HepG2 (cell line): ENCODE results near the gene NCOA4. TPM values are rescaled to one million over a fixed set of nuclear protein-coding genes. Genes with fewer than 3 reads are reported as not detected.

ENCODE experiments used
- BRD4 ChIP-seq: sonication (generic); formaldehyde crosslinking; IDR thresholded peaks from 2 replicates; pipeline ENCODE4 v1.4.0; 2020; ENCODE audit warnings: missing genetic modification reagents
- DMAP1 ChIP-seq: IDR thresholded peaks from 2 replicates; pipeline ENCODE4 v1.6.1; 2016
- GPN1 ChIP-seq: sonication (generic); formaldehyde crosslinking; IDR thresholded peaks from 2 replicates; pipeline ENCODE4 v1.5.1; 2020; ENCODE audit warnings: missing genetic modification reagents, borderline replicate concordance
- GTF2F1 ChIP-seq: fragments of 150-350 bp; IDR thresholded peaks from 2 replicates; pipeline ENCODE4 v1.6.1; 2014; ENCODE audit warnings: low read length
- HNF1B ChIP-seq: sonication (generic); formaldehyde crosslinking; IDR thresholded peaks from 2 replicates; pipeline ENCODE4 v1.5.1; 2020; ENCODE audit warnings: mild to moderate bottlenecking, moderate library complexity, missing genetic modification reagents
- HNRNPLL ChIP-seq: fragments of 200-400 bp; formaldehyde crosslinking; IDR thresholded peaks from 2 replicates; pipeline ENCODE4 v1.6.1; 2017; ENCODE audit warnings: mild to moderate bottlenecking, low read depth, low read length; ENCODE audit not compliant: poor library complexity, severe bottlenecking
- HOXD1 ChIP-seq: sonication (generic); formaldehyde crosslinking; IDR thresholded peaks from 2 replicates; pipeline ENCODE4 v1.5.0; 2020; ENCODE audit warnings: missing genetic modification reagents
- NFKBIZ ChIP-seq: IDR thresholded peaks from 2 replicates; pipeline ENCODE4 v1.6.1; 2018; ENCODE audit warnings: missing genetic modification reagents, missing compliant biosample characterization
- ZNF234 ChIP-seq: sonication (generic); formaldehyde crosslinking; conservative IDR thresholded peaks from 2 replicates; pipeline ENCODE4 v1.5.1; 2020; ENCODE audit warnings: mild to moderate bottlenecking, missing genetic modification reagents
- ZNF782 ChIP-seq: sonication (generic); formaldehyde crosslinking; IDR thresholded peaks from 2 replicates; pipeline ENCODE4 v1.4.0; 2020; ENCODE audit warnings: missing genetic modification reagents, mild to moderate bottlenecking, borderline replicate concordance
- ZNF878 ChIP-seq: sonication (generic); formaldehyde crosslinking; IDR thresholded peaks from 2 replicates; pipeline ENCODE4 v1.8.1; 2023; ENCODE audit warnings: mild to moderate bottlenecking, missing genetic modification reagents, moderate library complexity
- polyA plus RNA-seq, 8 experiments: library from polyadenylated mRNA; depleted of rRNA in 3 of 8; stranded (reverse) in 7 of 8; unstranded in 1 of 8; fragments of >200 nt; fragmentation: Illumina TruSeq in 4 of 8; extraction: Trizol in 4 of 8; gene quantifications; 2 replicates each; pipeline versions ENCODE4 v1.2.1 to v1.2.3, GENCODE V29; 2011 to 2016; ENCODE audit warnings: low read depth in 4 of 8, missing spikeins in 1 of 8, mixed read lengths in 1 of 8; ENCODE audit not compliant: insufficient read depth in 1 of 8
- total RNA-seq, 5 experiments: library from RNA; depleted of rRNA; stranded (reverse); fragments of >200 nt; fragmentation: Illumina TruSeq; extraction: Trizol; gene quantifications; 2 replicates each; pipeline ENCODE4 v1.2.3, GENCODE V29; 2016; ENCODE audit warnings: low read depth in 1 of 5
- TF ChIP-seq, protein P1 (sequence below): sonication (generic); formaldehyde crosslinking; IDR thresholded peaks from 2 replicates; pipeline ENCODE4 v1.5.1; 2020; ENCODE audit warnings: mild to moderate bottlenecking, missing genetic modification reagents, borderline replicate concordance
- TF ChIP-seq, protein P2 (sequence below): sonication (generic); formaldehyde crosslinking; IDR thresholded peaks from 2 replicates; pipeline ENCODE4 v1.8.1; 2023; ENCODE audit warnings: mild to moderate bottlenecking, inconsistent platforms, moderate library complexity, missing genetic modification reagents, borderline replicate concordance
- TF ChIP-seq, protein P3 (sequence below): sonication (generic); formaldehyde crosslinking; IDR thresholded peaks from 2 replicates; pipeline ENCODE4 v1.4.0; 2020; ENCODE audit warnings: missing genetic modification reagents
- TF ChIP-seq, protein P4 (sequence below): sonication (generic); formaldehyde crosslinking; IDR thresholded peaks from 2 replicates; pipeline ENCODE4 v1.4.0; 2020; ENCODE audit warnings: missing genetic modification reagents

NCOA4 gene
- total and polyA plus RNA-seq, 2 of the 13 experiments (the other 11 are each of a cell fraction or from before 2014, with no cell fraction given), result 306 to 400 TPM

DNA sequence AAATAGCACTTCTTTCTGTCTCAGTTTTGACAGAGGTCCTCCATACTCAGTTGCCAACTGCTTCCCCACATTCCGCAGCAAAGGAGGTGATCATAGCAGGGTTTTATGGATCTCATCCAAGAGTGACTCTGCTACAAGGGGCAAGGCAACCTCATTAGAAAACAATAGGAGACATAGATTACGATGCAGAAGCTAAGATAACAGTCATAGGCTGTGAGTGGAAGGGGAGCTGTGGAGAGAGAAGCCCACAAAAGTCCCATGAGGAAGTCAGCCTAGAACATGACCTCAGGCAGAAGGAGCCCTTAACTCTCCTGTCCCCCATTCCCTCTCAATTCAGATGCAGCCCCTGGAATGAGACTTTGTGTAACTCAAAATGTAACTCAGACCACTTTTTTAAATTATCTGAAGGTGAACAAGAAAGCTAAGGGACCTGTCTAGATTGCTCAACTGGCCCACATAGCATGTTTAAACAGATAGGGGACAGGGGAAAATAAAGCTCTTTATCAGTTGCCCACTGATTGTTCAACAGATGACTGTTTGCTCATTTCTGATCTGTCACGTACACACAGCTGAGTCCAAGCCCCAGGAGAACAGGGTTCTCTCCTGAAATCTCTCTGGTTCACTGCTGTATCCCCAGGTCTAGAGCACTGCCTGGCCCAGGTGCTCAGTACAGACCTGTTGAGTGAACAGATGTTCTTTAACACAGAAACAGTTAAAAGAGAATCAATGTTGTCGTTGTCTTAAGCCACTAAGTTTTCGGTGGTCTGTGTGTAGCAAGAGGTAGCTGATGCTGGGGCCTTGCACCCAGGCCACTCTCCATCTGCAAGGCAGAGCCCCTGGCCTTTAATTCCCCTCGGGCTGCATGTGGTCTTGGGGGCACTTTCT lies 1.5 kb upstream of the NCOA4 start (continued):
- TF ChIP-seq, protein P1, sequence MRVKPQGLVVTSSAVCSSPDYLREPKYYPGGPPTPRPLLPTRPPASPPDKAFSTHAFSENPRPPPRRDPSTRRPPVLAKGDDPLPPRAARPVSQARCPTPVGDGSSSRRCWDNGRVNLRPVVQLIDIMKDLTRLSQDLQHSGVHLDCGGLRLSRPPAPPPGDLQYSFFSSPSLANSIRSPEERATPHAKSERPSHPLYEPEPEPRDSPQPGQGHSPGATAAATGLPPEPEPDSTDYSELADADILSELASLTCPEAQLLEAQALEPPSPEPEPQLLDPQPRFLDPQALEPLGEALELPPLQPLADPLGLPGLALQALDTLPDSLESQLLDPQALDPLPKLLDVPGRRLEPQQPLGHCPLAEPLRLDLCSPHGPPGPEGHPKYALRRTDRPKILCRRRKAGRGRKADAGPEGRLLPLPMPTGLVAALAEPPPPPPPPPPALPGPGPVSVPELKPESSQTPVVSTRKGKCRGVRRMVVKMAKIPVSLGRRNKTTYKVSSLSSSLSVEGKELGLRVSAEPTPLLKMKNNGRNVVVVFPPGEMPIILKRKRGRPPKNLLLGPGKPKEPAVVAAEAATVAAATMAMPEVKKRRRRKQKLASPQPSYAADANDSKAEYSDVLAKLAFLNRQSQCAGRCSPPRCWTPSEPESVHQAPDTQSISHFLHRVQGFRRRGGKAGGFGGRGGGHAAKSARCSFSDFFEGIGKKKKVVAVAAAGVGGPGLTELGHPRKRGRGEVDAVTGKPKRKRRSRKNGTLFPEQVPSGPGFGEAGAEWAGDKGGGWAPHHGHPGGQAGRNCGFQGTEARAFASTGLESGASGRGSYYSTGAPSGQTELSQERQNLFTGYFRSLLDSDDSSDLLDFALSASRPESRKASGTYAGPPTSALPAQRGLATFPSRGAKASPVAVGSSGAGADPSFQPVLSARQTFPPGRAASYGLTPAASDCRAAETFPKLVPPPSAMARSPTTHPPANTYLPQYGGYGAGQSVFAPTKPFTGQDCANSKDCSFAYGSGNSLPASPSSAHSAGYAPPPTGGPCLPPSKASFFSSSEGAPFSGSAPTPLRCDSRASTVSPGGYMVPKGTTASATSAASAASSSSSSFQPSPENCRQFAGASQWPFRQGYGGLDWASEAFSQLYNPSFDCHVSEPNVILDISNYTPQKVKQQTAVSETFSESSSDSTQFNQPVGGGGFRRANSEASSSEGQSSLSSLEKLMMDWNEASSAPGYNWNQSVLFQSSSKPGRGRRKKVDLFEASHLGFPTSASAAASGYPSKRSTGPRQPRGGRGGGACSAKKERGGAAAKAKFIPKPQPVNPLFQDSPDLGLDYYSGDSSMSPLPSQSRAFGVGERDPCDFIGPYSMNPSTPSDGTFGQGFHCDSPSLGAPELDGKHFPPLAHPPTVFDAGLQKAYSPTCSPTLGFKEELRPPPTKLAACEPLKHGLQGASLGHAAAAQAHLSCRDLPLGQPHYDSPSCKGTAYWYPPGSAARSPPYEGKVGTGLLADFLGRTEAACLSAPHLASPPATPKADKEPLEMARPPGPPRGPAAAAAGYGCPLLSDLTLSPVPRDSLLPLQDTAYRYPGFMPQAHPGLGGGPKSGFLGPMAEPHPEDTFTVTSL (CRISPR knock-in tag), result peak; percentile 81; the same call in 1 of the 2 replicates
- TF ChIP-seq HNF1B (CRISPR knock-in tag), result peak; percentile 61; the same call in 1 of the 2 replicates
- TF ChIP-seq, protein P2, sequence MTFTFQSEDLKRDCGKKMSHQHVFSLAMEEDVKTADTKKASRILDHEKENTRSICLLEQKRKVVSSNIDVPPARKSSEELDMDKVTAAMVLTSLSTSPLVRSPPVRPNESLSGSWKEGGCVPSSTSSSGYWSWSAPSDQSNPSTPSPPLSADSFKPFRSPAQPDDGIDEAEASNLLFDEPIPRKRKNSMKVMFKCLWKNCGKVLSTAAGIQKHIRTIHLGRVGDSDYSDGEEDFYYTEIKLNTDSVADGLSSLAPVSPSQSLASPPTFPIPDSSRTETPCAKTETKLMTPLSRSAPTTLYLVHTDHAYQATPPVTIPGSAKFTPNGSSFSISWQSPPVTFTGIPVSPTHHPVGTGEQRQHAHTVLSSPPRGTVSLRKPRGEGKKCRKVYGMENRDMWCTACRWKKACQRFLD (CRISPR knock-in tag), result no peak
- TF ChIP-seq, protein P3, sequence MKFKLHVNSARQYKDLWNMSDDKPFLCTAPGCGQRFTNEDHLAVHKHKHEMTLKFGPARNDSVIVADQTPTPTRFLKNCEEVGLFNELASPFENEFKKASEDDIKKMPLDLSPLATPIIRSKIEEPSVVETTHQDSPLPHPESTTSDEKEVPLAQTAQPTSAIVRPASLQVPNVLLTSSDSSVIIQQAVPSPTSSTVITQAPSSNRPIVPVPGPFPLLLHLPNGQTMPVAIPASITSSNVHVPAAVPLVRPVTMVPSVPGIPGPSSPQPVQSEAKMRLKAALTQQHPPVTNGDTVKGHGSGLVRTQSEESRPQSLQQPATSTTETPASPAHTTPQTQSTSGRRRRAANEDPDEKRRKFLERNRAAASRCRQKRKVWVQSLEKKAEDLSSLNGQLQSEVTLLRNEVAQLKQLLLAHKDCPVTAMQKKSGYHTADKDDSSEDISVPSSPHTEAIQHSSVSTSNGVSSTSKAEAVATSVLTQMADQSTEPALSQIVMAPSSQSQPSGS (CRISPR knock-in tag), result peak; percentile 74
- no peak for TF ChIP-seq GPN1 (CRISPR knock-in tag)
- no peak; the same call in 1 of the 2 replicates for TF ChIP-seq DMAP1 (CRISPR knock-in tag)
- no peak for TF ChIP-seq HNRNPLL
- TF ChIP-seq HOXD1 (CRISPR knock-in tag), result peak; percentile 79; the same call in 1 of the 2 replicates
- peak; percentile 53 for TF ChIP-seq ZNF878 (CRISPR knock-in tag)
- TF ChIP-seq ZNF234 (CRISPR knock-in tag), result no peak
- no peak for TF ChIP-seq GTF2F1
- 0 out of 2 replicates have a peak, but pooled peaks have one; percentile 58 for TF ChIP-seq BRD4 (CRISPR knock-in tag)
- no peak for TF ChIP-seq ZNF782 (CRISPR knock-in tag)
- TF ChIP-seq, protein P4, sequence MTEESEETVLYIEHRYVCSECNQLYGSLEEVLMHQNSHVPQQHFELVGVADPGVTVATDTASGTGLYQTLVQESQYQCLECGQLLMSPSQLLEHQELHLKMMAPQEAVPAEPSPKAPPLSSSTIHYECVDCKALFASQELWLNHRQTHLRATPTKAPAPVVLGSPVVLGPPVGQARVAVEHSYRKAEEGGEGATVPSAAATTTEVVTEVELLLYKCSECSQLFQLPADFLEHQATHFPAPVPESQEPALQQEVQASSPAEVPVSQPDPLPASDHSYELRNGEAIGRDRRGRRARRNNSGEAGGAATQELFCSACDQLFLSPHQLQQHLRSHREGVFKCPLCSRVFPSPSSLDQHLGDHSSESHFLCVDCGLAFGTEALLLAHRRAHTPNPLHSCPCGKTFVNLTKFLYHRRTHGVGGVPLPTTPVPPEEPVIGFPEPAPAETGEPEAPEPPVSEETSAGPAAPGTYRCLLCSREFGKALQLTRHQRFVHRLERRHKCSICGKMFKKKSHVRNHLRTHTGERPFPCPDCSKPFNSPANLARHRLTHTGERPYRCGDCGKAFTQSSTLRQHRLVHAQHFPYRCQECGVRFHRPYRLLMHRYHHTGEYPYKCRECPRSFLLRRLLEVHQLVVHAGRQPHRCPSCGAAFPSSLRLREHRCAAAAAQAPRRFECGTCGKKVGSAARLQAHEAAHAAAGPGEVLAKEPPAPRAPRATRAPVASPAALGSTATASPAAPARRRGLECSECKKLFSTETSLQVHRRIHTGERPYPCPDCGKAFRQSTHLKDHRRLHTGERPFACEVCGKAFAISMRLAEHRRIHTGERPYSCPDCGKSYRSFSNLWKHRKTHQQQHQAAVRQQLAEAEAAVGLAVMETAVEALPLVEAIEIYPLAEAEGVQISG (CRISPR knock-in tag), result peak; percentile 85
- 0 out of 2 replicates have a peak, but pooled peaks have one; percentile 17 for TF ChIP-seq NFKBIZ (CRISPR knock-in tag)
